ENCODE results near the gene GUCY2D.
"Not testable (repeated sequence)": the region's sequence is repeated elsewhere in the genome, so short reads cannot be mapped to it uniquely, and the experiment has no call there.

GUCY2D gene

GRCh38 chr17:8052256-8053252 lies 50.1 kb downstream of the GUCY2D start:
- no peak overlapping the region for H3K4me3 Mint-ChIP-seq
- H3K27ac Mint-ChIP-seq: no peak overlapping the region

GRCh38 chr17:8053600-8053999 lies 51.2 kb downstream of the GUCY2D start:
- H3K27ac Mint-ChIP-seq: no peak overlapping the region
- H3K9me3 Mint-ChIP-seq: no peaks in the 10 kb centered on the region
- peaks cover 3% of the 10 kb centered on the region for H3K27me3 Mint-ChIP-seq
- intact Hi-C loops (cut with micrococcal nuclease): no loop called here
- no peaks in the 10 kb centered on the region for H3K36me3 Mint-ChIP-seq (ENCODE audit: low read depth)
- peaks cover 37% of the 10 kb centered on the region for H3K4me1 Mint-ChIP-seq (ENCODE audit: low read depth)
- no peak overlapping the region for H3K4me3 Mint-ChIP-seq

More at GRCh38 chr17:8052256-8053252, 50.1 kb downstream of the GUCY2D start:
- peaks cover 3% of the 10 kb centered on the region for H3K27me3 Mint-ChIP-seq
- no peaks in the 10 kb centered on the region for H3K9me3 Mint-ChIP-seq
- H3K36me3 Mint-ChIP-seq (ENCODE audit: low read depth): no peaks in the 10 kb centered on the region
- peaks cover 32% of the 10 kb centered on the region for H3K4me1 Mint-ChIP-seq (ENCODE audit: low read depth)
- intact Hi-C loops (cut with micrococcal nuclease): no loop called here

GRCh38 chr17:8055851-8056231 lies 53.4 kb downstream of the GUCY2D start:
- Mint-ChIP-seq H3K9me3 (no peaks in the 10 kb centered on the region), H3K4me3 (no peak overlapping the region), H3K27ac (peak overlapping the region; percentile 80), H3K4me1 (ENCODE audit: low read depth) (peaks cover 37% of the 10 kb centered on the region), H3K27me3 (peaks cover 15% of the 10 kb centered on the region), H3K36me3 (ENCODE audit: low read depth) (no peaks in the 10 kb centered on the region)
- intact Hi-C loops (cut with micrococcal nuclease): loop anchor here (2.0 to 5.0 kb wide), 2 partner anchors 39 to 143 kb away; no protein-coding TSS in a partner anchor

GRCh38 chr17:8056232-8056975 lies 54.0 kb downstream of the GUCY2D start:
- Mint-ChIP-seq H3K27ac (peak overlapping the region; percentile 80), H3K4me1 (ENCODE audit: low read depth) (peaks cover 37% of the 10 kb centered on the region), H3K36me3 (ENCODE audit: low read depth) (no peaks in the 10 kb centered on the region), H3K27me3 (peaks cover 17% of the 10 kb centered on the region), H3K9me3 (no peaks in the 10 kb centered on the region), H3K4me3 (no peak overlapping the region)
- intact Hi-C loops (cut with micrococcal nuclease): loop anchor here (2.0 to 5.0 kb wide), 2 partner anchors 39 to 144 kb away; no protein-coding TSS in a partner anchor

- intact Hi-C loops (cut with micrococcal nuclease): loop anchor here (1.0 to 5.0 kb wide), 3 partner anchors 40 to 144 kb away; no protein-coding TSS in a partner anchor
- Mint-ChIP-seq H3K4me3 (no peak overlapping the region), H3K27me3 (peaks cover 22% of the 10 kb centered on the region), H3K36me3 (ENCODE audit: low read depth) (no peaks in the 10 kb centered on the region), H3K4me1 (ENCODE audit: low read depth) (peaks cover 37% of the 10 kb centered on the region), H3K27ac (peak overlapping the region; percentile 80), H3K9me3 (no peaks in the 10 kb centered on the region)
Observed at GRCh38 chr17:8056976-8057625, 54.7 kb downstream of the GUCY2D start.

- no peak overlapping the region for H3K4me3 Mint-ChIP-seq
- peaks cover 28% of the 10 kb centered on the region for H3K27me3 Mint-ChIP-seq
- intact Hi-C loops (cut with micrococcal nuclease): loop anchor here (1.0 to 5.0 kb wide), 3 partner anchors 40 to 145 kb away; no protein-coding TSS in a partner anchor
- no peak overlapping the region for H3K27ac Mint-ChIP-seq
- H3K36me3 Mint-ChIP-seq (ENCODE audit: low read depth): no peaks in the 10 kb centered on the region
- peaks cover 40% of the 10 kb centered on the region for H3K4me1 Mint-ChIP-seq (ENCODE audit: low read depth)
- no peaks in the 10 kb centered on the region for H3K9me3 Mint-ChIP-seq
Observed at GRCh38 chr17:8057691-8058114, 55.3 kb downstream of the GUCY2D start.

- H3K36me3 Mint-ChIP-seq (ENCODE audit: low read depth): no peaks in the 10 kb centered on the region
- H3K4me1 Mint-ChIP-seq (ENCODE audit: low read depth): peaks cover 47% of the 10 kb centered on the region
- peaks cover 40% of the 10 kb centered on the region for H3K27me3 Mint-ChIP-seq
- H3K27ac Mint-ChIP-seq: no peak overlapping the region
- intact Hi-C loops (cut with micrococcal nuclease): loop anchor here (5.0 kb wide), 1 partner anchor 42 kb away; no protein-coding TSS in a partner anchor
- H3K9me3 Mint-ChIP-seq: no peaks in the 10 kb centered on the region
- no peak overlapping the region for H3K4me3 Mint-ChIP-seq
Observed at GRCh38 chr17:8059131-8059530, 56.7 kb downstream of the GUCY2D start.

- H3K27ac Mint-ChIP-seq: no peak overlapping the region
- no peak overlapping the region for H3K4me3 Mint-ChIP-seq
- H3K27me3 Mint-ChIP-seq: peaks cover 46% of the 10 kb centered on the region
- H3K36me3 Mint-ChIP-seq (ENCODE audit: low read depth): no peaks in the 10 kb centered on the region
- no peaks in the 10 kb centered on the region for H3K9me3 Mint-ChIP-seq
- intact Hi-C loops (cut with micrococcal nuclease): loop anchor here (1.0 to 5.0 kb wide), 2 partner anchors 19 to 57 kb away; partner anchors contain the start of gene ALOXE3
- peaks cover 45% of the 10 kb centered on the region for H3K4me1 Mint-ChIP-seq (ENCODE audit: low read depth)
Observed at GRCh38 chr17:8060274-8060673, 57.9 kb downstream of the GUCY2D start.

GRCh38 chr17:8061851-8062250 lies 59.4 kb downstream of the GUCY2D start:
- H3K36me3 Mint-ChIP-seq (ENCODE audit: low read depth); H3K9me3 Mint-ChIP-seq; H3K27ac Mint-ChIP-seq; H3K4me3 Mint-ChIP-seq: not testable (repeated sequence)
- peaks cover 35% of the 10 kb centered on the region for H3K4me1 Mint-ChIP-seq (ENCODE audit: low read depth)
- peaks cover 50% of the 10 kb centered on the region for H3K27me3 Mint-ChIP-seq
- intact Hi-C loops (cut with micrococcal nuclease): loop anchor here (5.0 kb wide), 1 partner anchor 55 kb away; the partner anchor contains the start of gene ALOXE3

GRCh38 chr17:8062435-8062806 lies 60.0 kb downstream of the GUCY2D start:
- Mint-ChIP-seq H3K9me3 (no peaks in the 10 kb centered on the region), H3K27ac (no peak overlapping the region), H3K36me3 (ENCODE audit: low read depth) (no peaks in the 10 kb centered on the region), H3K27me3 (peaks cover 48% of the 10 kb centered on the region), H3K4me1 (ENCODE audit: low read depth) (peaks cover 35% of the 10 kb centered on the region), H3K4me3 (no peak overlapping the region)
- intact Hi-C loops (cut with micrococcal nuclease): loop anchor here (5.0 kb wide), 1 partner anchor 55 kb away; the partner anchor contains the start of gene ALOXE3

GRCh38 chr17:8062807-8063483 lies 60.5 kb downstream of the GUCY2D start:
- Mint-ChIP-seq H3K27ac (no peak overlapping the region), H3K4me3 (no peak overlapping the region), H3K4me1 (ENCODE audit: low read depth) (peaks cover 35% of the 10 kb centered on the region), H3K27me3 (peaks cover 47% of the 10 kb centered on the region), H3K9me3 (no peaks in the 10 kb centered on the region), H3K36me3 (ENCODE audit: low read depth) (no peaks in the 10 kb centered on the region)
- intact Hi-C loops (cut with micrococcal nuclease): loop anchor here (5.0 kb wide), 1 partner anchor 54 kb away; the partner anchor contains the start of gene ALOXE3

GRCh38 chr17:8063761-8064534 lies 61.5 kb downstream of the GUCY2D start:
- Mint-ChIP-seq H3K27ac (peak overlapping the region; percentile 58), H3K27me3 (peaks cover 46% of the 10 kb centered on the region), H3K36me3 (ENCODE audit: low read depth) (no peaks in the 10 kb centered on the region), H3K4me3 (no peak overlapping the region), H3K4me1 (ENCODE audit: low read depth) (peaks cover 43% of the 10 kb centered on the region), H3K9me3 (no peaks in the 10 kb centered on the region)
- intact Hi-C loops (cut with micrococcal nuclease): loop anchor here (5.0 kb wide), 1 partner anchor 53 kb away; the partner anchor contains the start of gene ALOXE3
